ENCODE measurements around the gene AMPD1. TPM values are rescaled to one million over a fixed set of nuclear protein-coding genes. Genes with fewer than 3 reads are reported as not detected.

AMPD1 gene
- total and polyA plus RNA-seq, 2 of the 13 experiments (the other 11 are each of a cell fraction or from before 2014, with no cell fraction given): not detected

DNA sequence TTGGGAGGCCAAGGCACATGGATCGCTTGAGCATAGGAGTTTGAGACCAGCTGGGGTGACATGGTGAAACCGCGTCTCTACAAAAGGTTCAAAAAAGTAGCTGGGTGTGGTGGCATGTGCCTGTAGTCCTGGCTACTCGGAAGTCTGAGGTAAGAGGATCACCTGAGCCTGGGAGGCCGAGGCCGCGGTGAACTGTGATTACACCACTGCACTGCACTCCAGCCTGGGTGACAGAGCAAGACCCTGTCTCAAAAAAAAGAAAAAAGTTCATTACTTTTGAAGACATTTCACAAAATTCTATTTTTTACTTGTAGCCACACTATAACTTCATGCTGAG lies 23.4 kb downstream of the AMPD1 start:
- 7% methylated on average over 7 of the region's 7 CpGs for WGBS (ENCODE audit: low lambda C conversion rate)
- Histone ChIP-seq H2AFZ (ENCODE audit: low read length) (no peak overlapping the region), H3K36me3 (replicated peaks in 1 of 2; ENCODE audit: control insufficient read depth in 1 of 2, insufficient read depth in 2 of 2, low read length in 2 of 2) (no peaks in the 10 kb centered on the region), H3K4me2 (ENCODE audit: low read depth, low read length) (no peak overlapping the region), H3K9ac (ENCODE audit: insufficient read depth, low read depth, low read length) (no peak overlapping the region), H3K9me3 (ENCODE audit: low read length) (no peaks in the 10 kb centered on the region), H3K27ac (ENCODE audit: extremely low read length, insufficient read depth, low read length) (no peak overlapping the region), H3K4me1 (ENCODE audit: insufficient read depth, low read length) (peaks cover 17% of the 10 kb centered on the region), H4K20me1 (ENCODE audit: insufficient read depth, low read length) (no peaks in the 10 kb centered on the region), H3K4me3 (replicated peaks in 1 of 3; ENCODE audit: insufficient read depth in 1 of 3, low read depth in 2 of 3, low read length in 3 of 3) (no peak overlapping the region), H3K79me2 (ENCODE audit: insufficient read depth, low read length) (no peaks in the 10 kb centered on the region), H3K27me3 (ENCODE audit: control insufficient read depth in 1 of 2, insufficient read depth in 2 of 2, low read length in 2 of 2) (peaks cover 0 to 29% of the 10 kb centered on the region in 2 experiments; a peak in 1 of 5 replicates)
- DNase-seq (ENCODE audit: low spot score): no peak
- intact Hi-C loops (cut with micrococcal nuclease; ENCODE audit: unreplicated experiment) (loop anchor here (2.0 kb wide), 1 partner anchor 325 kb away; no protein-coding TSS in a partner anchor), in situ Hi-C loops (cut with HindIII; ENCODE audit: extremely low pct_ligation_motif_present, low pct_unique_long_range_greater_than_20kb) (no loop called here)
- POLR2A ChIA-PET: no interaction called here
- BruUV-seq (replicated peaks): no TSS peak
- no peak for FAIRE-seq
- ATAC-seq: no peak
- TF ChIP-seq SRSF4 (IDR thresholded peaks at IDR 0.05; ENCODE audit: low read depth, low read length, poor library complexity, severe bottlenecking) (no peak), RCOR2 (CRISPR knock-in tag; IDR thresholded peaks at IDR 0.05) (no peak), CCDC6 (CRISPR knock-in tag; IDR thresholded peaks at IDR 0.05) (no peak), ZNF792 (CRISPR knock-in tag; IDR thresholded peaks at IDR 0.05) (no peak), SATB2 (CRISPR knock-in tag; IDR thresholded peaks at IDR 0.05) (no peak)
- TF ChIP-seq, protein P1, sequence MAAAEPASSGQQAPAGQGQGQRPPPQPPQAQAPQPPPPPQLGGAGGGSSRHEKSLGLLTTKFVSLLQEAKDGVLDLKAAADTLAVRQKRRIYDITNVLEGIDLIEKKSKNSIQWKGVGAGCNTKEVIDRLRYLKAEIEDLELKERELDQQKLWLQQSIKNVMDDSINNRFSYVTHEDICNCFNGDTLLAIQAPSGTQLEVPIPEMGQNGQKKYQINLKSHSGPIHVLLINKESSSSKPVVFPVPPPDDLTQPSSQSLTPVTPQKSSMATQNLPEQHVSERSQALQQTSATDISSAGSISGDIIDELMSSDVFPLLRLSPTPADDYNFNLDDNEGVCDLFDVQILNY (CRISPR knock-in tag; conservative IDR thresholded peaks at IDR 0.05): no peak
- CTCF ChIA-PET (ENCODE audit: low intra/inter-chr PET ratio, low total read pairs): interaction anchor here (2.9 kb wide), 1 partner anchor 325 kb away, joined by 12 read pairs; no protein-coding TSS in a partner anchor

DNA sequence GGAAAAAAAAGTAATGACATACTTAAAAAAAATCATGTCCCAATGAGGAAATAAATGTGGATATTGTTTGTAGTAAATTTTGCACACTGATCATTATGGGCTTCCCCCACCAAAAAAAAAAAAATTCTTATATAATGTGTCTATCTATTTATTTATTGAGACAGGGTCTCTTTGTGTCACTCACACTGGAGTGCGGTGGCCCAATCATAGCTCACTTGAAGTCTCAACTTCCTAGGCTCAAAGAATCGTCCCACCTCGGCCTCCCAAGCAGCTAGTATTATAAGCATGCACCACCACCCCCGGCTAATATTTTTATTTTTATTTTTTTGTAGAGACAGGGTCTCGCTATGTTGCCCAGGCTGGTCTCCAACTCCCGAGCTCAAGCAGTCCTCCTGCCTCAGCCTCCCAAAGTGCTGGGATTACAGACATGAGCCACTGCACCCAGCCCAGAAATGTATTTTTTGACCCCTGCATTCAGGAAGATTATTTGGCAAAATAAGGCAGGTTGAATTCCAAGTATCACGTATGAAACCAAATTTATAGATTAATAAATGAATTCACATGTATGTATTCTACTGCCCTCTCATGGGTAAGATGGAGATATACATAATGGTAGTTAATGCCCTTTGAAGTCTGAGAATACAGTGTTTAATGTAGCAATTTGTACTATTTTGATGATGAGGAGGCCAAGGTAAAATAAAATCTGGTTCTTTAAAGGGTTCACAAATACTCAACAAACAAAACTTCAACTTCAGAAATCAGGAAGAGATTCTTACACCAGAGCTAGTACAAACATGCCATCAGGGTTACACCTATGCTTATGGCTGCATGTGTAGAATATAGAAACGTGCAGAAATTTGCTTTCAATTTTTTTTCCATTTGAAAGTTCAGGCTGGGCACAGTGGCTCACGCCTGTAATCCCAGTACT lies 24.1 kb downstream of the AMPD1 start:
- no peaks in the 10 kb centered on the region for H4K20me1 ChIP-seq (ENCODE audit: insufficient read depth, low read length)
- WGBS (ENCODE audit: low lambda C conversion rate): 48% methylated on average over 9 of the region's 9 CpGs
- FAIRE-seq (no peak), ATAC-seq (no peak), DNase-seq (ENCODE audit: low spot score) (no peak)
- H3K9me3 ChIP-seq (ENCODE audit: low read length): no peaks in the 10 kb centered on the region
- no peak overlapping the region for H3K9ac ChIP-seq (ENCODE audit: insufficient read depth, low read depth, low read length)
- POLR2A ChIA-PET: no interaction called here
- TF ChIP-seq, protein P2, sequence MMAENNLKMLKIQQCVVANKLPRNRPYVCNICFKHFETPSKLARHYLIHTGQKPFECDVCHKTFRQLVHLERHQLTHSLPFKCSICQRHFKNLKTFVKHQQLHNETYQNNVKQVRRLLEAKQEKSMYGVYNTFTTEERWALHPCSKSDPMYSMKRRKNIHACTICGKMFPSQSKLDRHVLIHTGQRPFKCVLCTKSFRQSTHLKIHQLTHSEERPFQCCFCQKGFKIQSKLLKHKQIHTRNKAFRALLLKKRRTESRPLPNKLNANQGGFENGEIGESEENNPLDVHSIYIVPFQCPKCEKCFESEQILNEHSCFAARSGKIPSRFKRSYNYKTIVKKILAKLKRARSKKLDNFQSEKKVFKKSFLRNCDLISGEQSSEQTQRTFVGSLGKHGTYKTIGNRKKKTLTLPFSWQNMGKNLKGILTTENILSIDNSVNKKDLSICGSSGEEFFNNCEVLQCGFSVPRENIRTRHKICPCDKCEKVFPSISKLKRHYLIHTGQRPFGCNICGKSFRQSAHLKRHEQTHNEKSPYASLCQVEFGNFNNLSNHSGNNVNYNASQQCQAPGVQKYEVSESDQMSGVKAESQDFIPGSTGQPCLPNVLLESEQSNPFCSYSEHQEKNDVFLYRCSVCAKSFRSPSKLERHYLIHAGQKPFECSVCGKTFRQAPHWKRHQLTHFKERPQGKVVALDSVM (CRISPR knock-in tag; IDR thresholded peaks at IDR 0.05): 0 out of 2 replicates have a peak, but pooled peaks have one; percentile 43
- TF ChIP-seq, protein P3, sequence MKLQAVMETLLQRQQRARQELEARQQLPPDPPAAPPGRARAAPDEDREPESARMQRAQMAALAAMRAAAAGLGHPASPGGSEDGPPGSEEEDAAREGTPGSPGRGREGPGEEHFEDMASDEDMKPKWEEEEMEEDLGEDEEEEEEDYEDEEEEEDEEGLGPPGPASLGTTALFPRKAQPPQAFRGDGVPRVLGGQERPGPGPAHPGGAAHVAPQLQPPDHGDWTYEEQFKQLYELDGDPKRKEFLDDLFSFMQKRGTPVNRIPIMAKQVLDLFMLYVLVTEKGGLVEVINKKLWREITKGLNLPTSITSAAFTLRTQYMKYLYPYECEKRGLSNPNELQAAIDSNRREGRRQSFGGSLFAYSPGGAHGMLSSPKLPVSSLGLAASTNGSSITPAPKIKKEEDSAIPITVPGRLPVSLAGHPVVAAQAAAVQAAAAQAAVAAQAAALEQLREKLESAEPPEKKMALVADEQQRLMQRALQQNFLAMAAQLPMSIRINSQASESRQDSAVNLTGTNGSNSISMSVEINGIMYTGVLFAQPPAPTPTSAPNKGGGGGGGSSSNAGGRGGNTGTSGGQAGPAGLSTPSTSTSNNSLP (IDR thresholded peaks at IDR 0.05; ENCODE audit: low read depth, low read length): peak; percentile 20; the same call in 1 of the 2 replicates
- TF ChIP-seq ZNF121 (CRISPR knock-in tag; IDR thresholded peaks at IDR 0.05) (peak; percentile 57; the same call in 1 of the 2 replicates), STAG1 (CRISPR knock-in tag; IDR thresholded peaks at IDR 0.05) (peak; percentile 37; the same call in 1 of the 2 replicates), ARNTL (CRISPR knock-in tag; IDR thresholded peaks at IDR 0.05) (no peak), ZNF644 (CRISPR knock-in tag; IDR thresholded peaks at IDR 0.05; ENCODE audit: low read depth) (no peak)
- peaks cover 0 to 29% of the 10 kb centered on the region in 2 experiments; a peak in 1 of 5 replicates for H3K27me3 ChIP-seq (ENCODE audit: control insufficient read depth in 1 of 2, insufficient read depth in 2 of 2, low read length in 2 of 2)
- BruUV-seq (replicated peaks): no TSS peak
- H3K4me1 ChIP-seq (ENCODE audit: insufficient read depth, low read length): peaks cover 17% of the 10 kb centered on the region
- no peak overlapping the region for H2AFZ ChIP-seq (ENCODE audit: low read length)
- no peaks in the 10 kb centered on the region for H3K79me2 ChIP-seq (ENCODE audit: insufficient read depth, low read length)
- no peak overlapping the region for H3K4me3 ChIP-seq (replicated peaks in 1 of 3; ENCODE audit: insufficient read depth in 1 of 3, low read depth in 2 of 3, low read length in 3 of 3)
- intact Hi-C loops (cut with micrococcal nuclease; ENCODE audit: unreplicated experiment) (loop anchor here (2.0 kb wide), 1 partner anchor 324 kb away; no protein-coding TSS in a partner anchor), in situ Hi-C loops (cut with HindIII; ENCODE audit: extremely low pct_ligation_motif_present, low pct_unique_long_range_greater_than_20kb) (no loop called here)
- no peaks in the 10 kb centered on the region for H3K36me3 ChIP-seq (replicated peaks in 1 of 2; ENCODE audit: control insufficient read depth in 1 of 2, insufficient read depth in 2 of 2, low read length in 2 of 2)
- no peak overlapping the region; the same call in 1 of the 2 replicates for H3K4me2 ChIP-seq (ENCODE audit: low read depth, low read length)
- CTCF ChIA-PET (ENCODE audit: low intra/inter-chr PET ratio, low total read pairs): interaction anchor here (2.9 kb wide), 1 partner anchor 325 kb away, joined by 12 read pairs; no protein-coding TSS in a partner anchor
- H3K27ac ChIP-seq (ENCODE audit: extremely low read length, insufficient read depth, low read length): no peak overlapping the region
